Measurements from ENCODE around the gene MLLT10. TPM values are rescaled to one million over a fixed set of nuclear protein-coding genes. Genes with fewer than 3 reads are reported as not detected.

The MLLT10 gene
- total and polyA plus RNA-seq, 10 of the 15 experiments (the other 5 are each of a cell fraction or from before 2014, with no cell fraction given): 8.7 to 61.1 (median 28.5) TPM

DNA sequence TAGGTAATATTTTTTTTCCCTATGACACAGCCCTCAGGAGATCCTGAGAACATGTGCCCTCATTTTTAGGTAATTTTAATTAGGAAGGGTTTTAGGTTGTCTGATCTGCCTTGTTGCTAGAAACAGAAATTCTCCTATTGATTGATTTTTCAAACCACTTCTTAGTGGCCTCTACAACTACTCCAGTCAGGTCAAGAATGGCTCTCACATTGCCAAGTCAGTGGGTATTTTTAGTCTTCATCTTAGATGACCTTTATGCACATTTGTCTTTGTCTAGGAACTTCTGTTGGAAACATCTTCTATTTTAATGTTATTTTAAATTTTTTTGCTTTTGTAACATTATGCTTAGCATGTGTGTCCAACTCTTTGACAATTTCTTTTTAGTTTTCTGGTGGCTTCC is 162.3 kb downstream of the MLLT10 start:
- no peaks in the 10 kb centered on the region for H4K20me1 ChIP-seq (ENCODE audit: control insufficient read depth, insufficient read depth)
- no peaks in the 10 kb centered on the region for H3K27me3 ChIP-seq (replicated peaks in 1 of 2; ENCODE audit: control insufficient read depth in 2 of 2, insufficient read depth in 2 of 2, low read length in 1 of 2)
- H3K9me3 ChIP-seq (replicated peaks; ENCODE audit: control insufficient read depth, insufficient read depth, low read length): peaks cover 7% of the 10 kb centered on the region; the same call in 2 of the 3 replicates
- DNase-seq (ENCODE audit: low read depth, low spot score) (no peak), FAIRE-seq (no peak), ATAC-seq (no peak)
- intact Hi-C loops (cut with micrococcal nuclease; ENCODE audit: unreplicated experiment): no loop called here
- in situ Hi-C loops (cut with MboI): no loop called here
- 0 out of 2 replicates have a peak, but pooled peaks cover 1% of the 10 kb centered on the region for H3K79me2 ChIP-seq (ENCODE audit: control insufficient read depth, insufficient read depth, low read length)
- POLR2A ChIA-PET: interaction anchor here (0.6 kb wide), 1 partner anchor 159 kb away, joined by 5 read pairs; no protein-coding TSS in a partner anchor
- no peak overlapping the region for H3K27ac ChIP-seq (ENCODE audit: control insufficient read depth, insufficient read depth)
- TF ChIP-seq, protein P1, sequence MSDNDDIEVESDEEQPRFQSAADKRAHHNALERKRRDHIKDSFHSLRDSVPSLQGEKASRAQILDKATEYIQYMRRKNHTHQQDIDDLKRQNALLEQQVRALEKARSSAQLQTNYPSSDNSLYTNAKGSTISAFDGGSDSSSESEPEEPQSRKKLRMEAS (IDR thresholded peaks at IDR 0.05; ENCODE audit: low read depth, low read length): no peak
- no peak for TF ChIP-seq ZNF207 (IDR thresholded peaks at IDR 0.05; ENCODE audit: borderline replicate concordance)
- no peak for TF ChIP-seq CEBPZ (IDR thresholded peaks at IDR 0.05; ENCODE audit: low read depth, low read length)
- TF ChIP-seq, protein P2, sequence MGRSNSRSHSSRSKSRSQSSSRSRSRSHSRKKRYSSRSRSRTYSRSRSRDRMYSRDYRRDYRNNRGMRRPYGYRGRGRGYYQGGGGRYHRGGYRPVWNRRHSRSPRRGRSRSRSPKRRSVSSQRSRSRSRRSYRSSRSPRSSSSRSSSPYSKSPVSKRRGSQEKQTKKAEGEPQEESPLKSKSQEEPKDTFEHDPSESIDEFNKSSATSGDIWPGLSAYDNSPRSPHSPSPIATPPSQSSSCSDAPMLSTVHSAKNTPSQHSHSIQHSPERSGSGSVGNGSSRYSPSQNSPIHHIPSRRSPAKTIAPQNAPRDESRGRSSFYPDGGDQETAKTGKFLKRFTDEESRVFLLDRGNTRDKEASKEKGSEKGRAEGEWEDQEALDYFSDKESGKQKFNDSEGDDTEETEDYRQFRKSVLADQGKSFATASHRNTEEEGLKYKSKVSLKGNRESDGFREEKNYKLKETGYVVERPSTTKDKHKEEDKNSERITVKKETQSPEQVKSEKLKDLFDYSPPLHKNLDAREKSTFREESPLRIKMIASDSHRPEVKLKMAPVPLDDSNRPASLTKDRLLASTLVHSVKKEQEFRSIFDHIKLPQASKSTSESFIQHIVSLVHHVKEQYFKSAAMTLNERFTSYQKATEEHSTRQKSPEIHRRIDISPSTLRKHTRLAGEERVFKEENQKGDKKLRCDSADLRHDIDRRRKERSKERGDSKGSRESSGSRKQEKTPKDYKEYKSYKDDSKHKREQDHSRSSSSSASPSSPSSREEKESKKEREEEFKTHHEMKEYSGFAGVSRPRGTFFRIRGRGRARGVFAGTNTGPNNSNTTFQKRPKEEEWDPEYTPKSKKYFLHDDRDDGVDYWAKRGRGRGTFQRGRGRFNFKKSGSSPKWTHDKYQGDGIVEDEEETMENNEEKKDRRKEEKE (IDR thresholded peaks at IDR 0.05): no peak
- SMC1A ChIA-PET (ENCODE audit: uncharacterized antibody, unreplicated experiment): interaction anchor here (1.0 to 1.8 kb wide), 2 partner anchors 12 to 28 kb away, joined by 3 to 4 read pairs; no protein-coding TSS in a partner anchor
- H3K9ac ChIP-seq (ENCODE audit: control insufficient read depth, insufficient read depth, low read length): no peak overlapping the region
- H3K36me3 ChIP-seq (ENCODE audit: control insufficient read depth in 2 of 2, insufficient read depth in 2 of 2, low read length in 1 of 2): peaks cover 0 to 8% of the 10 kb centered on the region in 2 experiments; a peak in 2 of 4 replicates
- H3K4me2 ChIP-seq (ENCODE audit: control insufficient read depth, insufficient read depth): no peak overlapping the region
- RAD21 ChIA-PET (ENCODE audit: unreplicated experiment): interaction anchor here (0.6 kb wide), 1 partner anchor 25 kb away, joined by 3 read pairs; no protein-coding TSS in a partner anchor
- H3K4me3 ChIP-seq: no peak overlapping the region
- CTCF ChIA-PET: no interaction called here
- H3K4me1 ChIP-seq (ENCODE audit: control insufficient read depth, insufficient read depth, low read length): no peaks in the 10 kb centered on the region
- no TSS peak for BruUV-seq (replicated peaks)
- no peak overlapping the region for H2AFZ ChIP-seq (ENCODE audit: control insufficient read depth, low read depth, low read length)

All from GM12878 (cell line).